ENCODE results near the gene EEF1A2. TPM values are rescaled to one million over a fixed set of nuclear protein-coding genes. Genes with fewer than 3 reads are reported as not detected.
"Not testable (repeated sequence)": the region's sequence is repeated elsewhere in the genome, so short reads cannot be mapped to it uniquely, and the experiment has no call there.

EEF1A2 gene
- polyA plus RNA-seq, 3 donors: 0.79 to 1.6 (median 1.1) TPM

- no peak for DNase-seq (ENCODE audit: low read depth in 3 of 3, low spot score in 2 of 3)
These were observed 22.7 kb upstream of the EEF1A2 start for GRCh38 chr20:63521602-63522001.

GRCh38 chr20:63520934-63521601 is 22.2 kb upstream of the EEF1A2 start:
- DNase-seq (ENCODE audit: low read depth in 3 of 3, low spot score in 2 of 3): no peak

- peak in 2 of 3 donors; percentile 69 to 71 for DNase-seq (ENCODE audit: low read depth in 3 of 3, low spot score in 2 of 3)
These were observed 21.6 kb upstream of the EEF1A2 start, which contains the start of gene PPDPF for GRCh38 chr20:63520504-63520933. TSS of gene PPDPF (plus strand) at chr20:63520765. CDS start at chr20:63521309, 544 bp downstream.

- no peak for DNase-seq (ENCODE audit: low read depth in 3 of 3, low spot score in 2 of 3)
These were observed 21.0 kb upstream of the EEF1A2 start for GRCh38 chr20:63519668-63520503.

- DNase-seq (ENCODE audit: low read depth in 3 of 3, low spot score in 2 of 3): no peak
These were observed 20.2 kb upstream of the EEF1A2 start for GRCh38 chr20:63518946-63519667.

- no peak for DNase-seq (ENCODE audit: low read depth in 3 of 3, low spot score in 2 of 3)
These were observed 19.5 kb upstream of the EEF1A2 start for GRCh38 chr20:63518351-63518861.

- DNase-seq (ENCODE audit: low read depth in 3 of 3, low spot score in 2 of 3): no peak
These were observed 18.8 kb upstream of the EEF1A2 start for GRCh38 chr20:63517376-63518309.

- DNase-seq (ENCODE audit: low read depth in 3 of 3, low spot score in 2 of 3): not testable (repeated sequence)
These were observed 15.6 kb upstream of the EEF1A2 start for GRCh38 chr20:63514520-63514919.

- no peak for DNase-seq (ENCODE audit: low read depth in 3 of 3, low spot score in 2 of 3)
These were observed 14.3 kb upstream of the EEF1A2 start for GRCh38 chr20:63513207-63513606.

GRCh38 chr20:63509088-63509564 is 10.2 kb upstream of the EEF1A2 start:
- no peak for DNase-seq (ENCODE audit: low read depth in 3 of 3, low spot score in 2 of 3)

- DNase-seq (ENCODE audit: low read depth in 3 of 3, low spot score in 2 of 3): no peak
These were observed 9.3 kb upstream of the EEF1A2 start for GRCh38 chr20:63508072-63508768.

GRCh38 chr20:63507083-63507743 is 8.3 kb upstream of the EEF1A2 start:
- DNase-seq (ENCODE audit: low read depth in 3 of 3, low spot score in 2 of 3): no peak

GRCh38 chr20:63505723-63506122 is 6.8 kb upstream of the EEF1A2 start:
- no peak for DNase-seq (ENCODE audit: low read depth in 3 of 3, low spot score in 2 of 3)

GRCh38 chr20:63505281-63505680 is 6.4 kb upstream of the EEF1A2 start:
- no peak for DNase-seq (ENCODE audit: low read depth in 3 of 3, low spot score in 2 of 3)

GRCh38 chr20:63504642-63505041 is 5.8 kb upstream of the EEF1A2 start:
- no peak for DNase-seq (ENCODE audit: low read depth in 3 of 3, low spot score in 2 of 3)

GRCh38 chr20:63503524-63503923 is 4.6 kb upstream of the EEF1A2 start:
- no peak for DNase-seq (ENCODE audit: low read depth in 3 of 3, low spot score in 2 of 3)

GRCh38 chr20:63502671-63503172 is 3.8 kb upstream of the EEF1A2 start:
- DNase-seq (ENCODE audit: low read depth in 3 of 3, low spot score in 2 of 3): no peak

Measured in right renal cortex interstitium (tissue), 3 donors.